ENCODE measurements around the gene SH3RF3. TPM values are rescaled to one million over a fixed set of nuclear protein-coding genes. Genes with fewer than 3 reads are reported as not detected.

SH3RF3 gene
- total and polyA plus RNA-seq, 8 donors: 7.0 to 11.1 (median 8.3) TPM

- Histone ChIP-seq H3K36me3 (no peaks in the 10 kb centered on the region), H3K4me1 (no peaks in the 10 kb centered on the region), H3K9me3 (no peaks in the 10 kb centered on the region), H3K27ac (no peak overlapping the region), H3K4me3 (no peak overlapping the region), H3K27me3 (no peaks in the 10 kb centered on the region)
- TF ChIP-seq CTCF (IDR thresholded peaks at IDR 0.05): no peak
- DNase-seq (no peak), ATAC-seq (peak; percentile 59)
- intact Hi-C loops (cut with DNase I): no loop called here
These were observed 66.4 kb downstream of the SH3RF3 start for GRCh38 chr2:109195193-109196045.

- Histone ChIP-seq H3K36me3 (no peaks in the 10 kb centered on the region), H3K4me1 (no peaks in the 10 kb centered on the region), H3K27me3 (no peaks in the 10 kb centered on the region), H3K4me3 (no peak overlapping the region), H3K9me3 (no peaks in the 10 kb centered on the region), H3K27ac (no peak overlapping the region)
- no peak for DNase-seq
- ATAC-seq: no peak
- no peak for TF ChIP-seq CTCF (IDR thresholded peaks at IDR 0.05)
- intact Hi-C loops (cut with DNase I): no loop called here
These were observed 67.3 kb downstream of the SH3RF3 start for GRCh38 chr2:109196081-109196875.

GRCh38 chr2:109197491-109198418, 68.8 kb downstream of the SH3RF3 start:
- H3K36me3 ChIP-seq: no peaks in the 10 kb centered on the region
- H3K4me3 ChIP-seq: no peak overlapping the region
- no peaks in the 10 kb centered on the region for H3K27me3 ChIP-seq
- intact Hi-C loops (cut with DNase I): no loop called here
- DNase-seq (no peak), ATAC-seq (no peak)
- no peak for TF ChIP-seq CTCF (IDR thresholded peaks at IDR 0.05)
- no peak overlapping the region for H3K27ac ChIP-seq
- H3K4me1 ChIP-seq: no peaks in the 10 kb centered on the region
- no peaks in the 10 kb centered on the region for H3K9me3 ChIP-seq

GRCh38 chr2:109199790-109200189, 70.8 kb downstream of the SH3RF3 start:
- ATAC-seq (no peak), DNase-seq (no peak)
- Histone ChIP-seq H3K27ac (no peak overlapping the region), H3K36me3 (no peaks in the 10 kb centered on the region), H3K4me3 (no peak overlapping the region), H3K9me3 (no peaks in the 10 kb centered on the region), H3K4me1 (no peaks in the 10 kb centered on the region), H3K27me3 (no peaks in the 10 kb centered on the region)
- TF ChIP-seq CTCF (IDR thresholded peaks at IDR 0.05): no peak
- intact Hi-C loops (cut with DNase I): no loop called here
